HG03066 (cell line): ENCODE results near the gene STX17.
"Not testable (repeated sequence)": the region's sequence is repeated elsewhere in the genome, so short reads cannot be mapped to it uniquely, and the experiment has no call there.

Source experiments
- ATAC-seq: cut with Tn5 transposase; IDR thresholded peaks from one replicate; pipeline ENCODE4 v1.9.1; 2021; ENCODE audit warnings: low read depth; ENCODE audit not compliant: unreplicated experiment

STX17 gene

GRCh38 chr9:99966716-99967115 lies 60.3 kb downstream of the STX17 start:
- ATAC-seq: no peak

GRCh38 chr9:99967457-99967856 lies 61.0 kb downstream of the STX17 start:
- ATAC-seq: no peak

GRCh38 chr9:99970481-99970880 lies 64.0 kb downstream of the STX17 start:
- no peak for ATAC-seq

- ATAC-seq: no peak
These were observed 65.0 kb downstream of the STX17 start for GRCh38 chr9:99971410-99971809.

GRCh38 chr9:99973455-99973854 lies 67.0 kb downstream of the STX17 start:
- ATAC-seq: no peak

GRCh38 chr9:99977033-99977792 lies 70.8 kb downstream of the STX17 start:
- no peak for ATAC-seq

GRCh38 chr9:99978221-99978620 lies 71.8 kb downstream of the STX17 start:
- ATAC-seq: no peak

GRCh38 chr9:99980598-99980997 lies 74.1 kb downstream of the STX17 start:
- ATAC-seq: no peak

- ATAC-seq: no peak
These were observed 80.2 kb downstream of the STX17 start for GRCh38 chr9:99986642-99987041.

GRCh38 chr9:99990508-99990907 lies 84.1 kb downstream of the STX17 start:
- ATAC-seq: not testable (repeated sequence)

GRCh38 chr9:99998266-99998665 lies 91.8 kb downstream of the STX17 start:
- ATAC-seq: no peak

GRCh38 chr9:99998866-99999265 lies 92.4 kb downstream of the STX17 start:
- ATAC-seq: no peak

- ATAC-seq: no peak
These were observed 93.3 kb downstream of the STX17 start for GRCh38 chr9:99999797-100000196.

- no peak for ATAC-seq
These were observed 104.7 kb downstream of the STX17 start for GRCh38 chr9:100011062-100011681.

GRCh38 chr9:100012279-100012678 lies 105.8 kb downstream of the STX17 start:
- no peak for ATAC-seq

GRCh38 chr9:100013573-100013972 lies 107.1 kb downstream of the STX17 start:
- no peak for ATAC-seq

GRCh38 chr9:100014846-100015245 lies 108.4 kb downstream of the STX17 start:
- ATAC-seq: no peak

GRCh38 chr9:100019541-100019940 lies 113.1 kb downstream of the STX17 start:
- no peak for ATAC-seq
